WERI-Rb-1 (cell line): Measurements from ENCODE around the gene NMNAT3.

ENCODE experiments used
- DNase-seq: peaks from one replicate; pipeline ENCODE4 v3.0.0-alpha.2; 2020
- H3K27ac ChIP-seq: fragments of 250-450 bp; sonication (Bioruptor Pico); 2 replicates; pipeline ENCODE4 v1.5.1; 2020; ENCODE audit warnings: mild to moderate bottlenecking, moderate library complexity
- H3K27me3 ChIP-seq: fragments of 250-450 bp; sonication (Bioruptor Pico); 2 replicates; pipeline ENCODE4 v1.5.1; 2021; ENCODE audit warnings: mild to moderate bottlenecking, low read depth, moderate library complexity; ENCODE audit not compliant: insufficient read depth, severe bottlenecking
- H3K36me3 ChIP-seq: fragments of 250-450 bp; sonication (Bioruptor Pico); 2 replicates; pipeline ENCODE4 v1.5.1; 2020; ENCODE audit warnings: mild to moderate bottlenecking, moderate library complexity
- H3K4me3 ChIP-seq: 2 replicates; pipeline ENCODE4 v1.5.1; 2011; ENCODE audit warnings: low read depth, mild to moderate bottlenecking, control low read depth, low read length
- H3K9me3 ChIP-seq: fragments of 250-450 bp; sonication (Bioruptor Pico); 2 replicates; pipeline ENCODE4 v1.5.1; 2021; ENCODE audit warnings: mild to moderate bottlenecking, moderate library complexity; ENCODE audit not compliant: severe bottlenecking
- TF ChIP-seq, protein P1 (sequence below): IDR thresholded peaks from 2 replicates; pipeline ENCODE4 v1.5.1; 2011; ENCODE audit warnings: low read depth, mild to moderate bottlenecking, control low read depth, inconsistent platforms, low read length

Gene NMNAT3

DNA sequence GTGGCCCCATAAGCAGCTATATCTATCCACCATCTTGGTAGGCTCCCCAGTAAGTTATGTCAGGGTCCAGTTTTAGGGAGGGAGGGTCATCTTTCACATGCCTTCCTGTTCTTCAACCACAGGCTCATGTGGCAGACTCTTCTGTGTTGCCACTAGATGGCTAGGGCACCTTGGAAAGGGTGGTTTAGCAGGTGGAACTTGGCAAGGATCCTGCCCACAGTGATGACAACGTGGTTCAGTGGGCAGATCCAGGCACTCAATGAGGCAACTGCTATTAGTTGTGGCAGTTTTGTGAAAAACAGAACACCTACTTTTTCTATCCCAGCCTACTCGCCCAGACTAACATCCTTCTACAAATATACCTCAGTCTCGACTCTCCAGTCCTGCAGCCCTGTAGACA, 131.0 kb downstream of the NMNAT3 start:
- no peak overlapping the region for H3K4me3 ChIP-seq
- H3K27ac ChIP-seq = no peak overlapping the region
- no peaks in the 10 kb centered on the region for H3K36me3 ChIP-seq
- TF ChIP-seq, protein P1, sequence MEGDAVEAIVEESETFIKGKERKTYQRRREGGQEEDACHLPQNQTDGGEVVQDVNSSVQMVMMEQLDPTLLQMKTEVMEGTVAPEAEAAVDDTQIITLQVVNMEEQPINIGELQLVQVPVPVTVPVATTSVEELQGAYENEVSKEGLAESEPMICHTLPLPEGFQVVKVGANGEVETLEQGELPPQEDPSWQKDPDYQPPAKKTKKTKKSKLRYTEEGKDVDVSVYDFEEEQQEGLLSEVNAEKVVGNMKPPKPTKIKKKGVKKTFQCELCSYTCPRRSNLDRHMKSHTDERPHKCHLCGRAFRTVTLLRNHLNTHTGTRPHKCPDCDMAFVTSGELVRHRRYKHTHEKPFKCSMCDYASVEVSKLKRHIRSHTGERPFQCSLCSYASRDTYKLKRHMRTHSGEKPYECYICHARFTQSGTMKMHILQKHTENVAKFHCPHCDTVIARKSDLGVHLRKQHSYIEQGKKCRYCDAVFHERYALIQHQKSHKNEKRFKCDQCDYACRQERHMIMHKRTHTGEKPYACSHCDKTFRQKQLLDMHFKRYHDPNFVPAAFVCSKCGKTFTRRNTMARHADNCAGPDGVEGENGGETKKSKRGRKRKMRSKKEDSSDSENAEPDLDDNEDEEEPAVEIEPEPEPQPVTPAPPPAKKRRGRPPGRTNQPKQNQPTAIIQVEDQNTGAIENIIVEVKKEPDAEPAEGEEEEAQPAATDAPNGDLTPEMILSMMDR = no peak
- H3K9me3 ChIP-seq = no peaks in the 10 kb centered on the region
- no peak for DNase-seq
- H3K27me3 ChIP-seq = no peaks in the 10 kb centered on the region

DNA sequence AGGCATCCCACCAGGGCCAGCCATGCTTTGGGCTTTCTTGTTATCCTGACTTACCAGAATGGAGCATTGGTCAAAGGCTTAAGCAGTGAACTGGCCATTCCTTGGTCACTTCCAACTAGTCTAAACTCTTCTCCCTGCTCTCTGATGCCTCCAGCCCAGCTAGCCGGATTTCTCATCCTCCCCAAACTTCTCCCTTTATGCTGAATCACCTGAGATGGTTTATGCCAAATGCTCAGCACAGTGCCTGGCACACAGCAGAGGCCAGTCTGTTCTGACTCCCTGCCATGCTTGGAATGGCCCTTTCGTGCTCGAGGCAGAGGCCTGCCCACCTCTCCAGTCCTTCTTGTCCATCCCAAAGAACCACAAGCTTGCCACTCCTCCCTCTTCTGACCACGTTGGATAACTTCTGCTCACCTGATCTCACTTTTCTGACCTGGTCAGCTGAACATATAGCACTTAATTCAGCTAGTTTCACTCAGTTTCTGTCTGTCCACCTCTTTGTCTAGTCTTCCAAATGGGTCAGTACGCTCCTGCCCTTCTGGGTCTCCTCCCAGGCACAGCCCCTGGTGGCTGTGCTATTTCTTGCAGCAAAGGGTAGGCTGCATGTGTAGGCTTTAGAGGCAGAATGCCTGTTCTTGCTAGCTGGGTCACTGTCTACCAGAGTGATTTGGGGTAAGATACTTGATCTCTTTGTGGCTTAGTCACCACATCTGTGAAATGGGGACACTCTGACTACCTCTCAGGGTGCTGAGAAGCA, 136.1 kb downstream of the NMNAT3 start:
- DNase-seq = no peak
- TF ChIP-seq, protein P1 = no peak
- H3K4me3 ChIP-seq = no peak overlapping the region
- no peaks in the 10 kb centered on the region for H3K36me3 ChIP-seq
- peaks cover 2% of the 10 kb centered on the region for H3K9me3 ChIP-seq
- H3K27ac ChIP-seq = peak overlapping the region; percentile 42
- H3K27me3 ChIP-seq = no peaks in the 10 kb centered on the region

DNA sequence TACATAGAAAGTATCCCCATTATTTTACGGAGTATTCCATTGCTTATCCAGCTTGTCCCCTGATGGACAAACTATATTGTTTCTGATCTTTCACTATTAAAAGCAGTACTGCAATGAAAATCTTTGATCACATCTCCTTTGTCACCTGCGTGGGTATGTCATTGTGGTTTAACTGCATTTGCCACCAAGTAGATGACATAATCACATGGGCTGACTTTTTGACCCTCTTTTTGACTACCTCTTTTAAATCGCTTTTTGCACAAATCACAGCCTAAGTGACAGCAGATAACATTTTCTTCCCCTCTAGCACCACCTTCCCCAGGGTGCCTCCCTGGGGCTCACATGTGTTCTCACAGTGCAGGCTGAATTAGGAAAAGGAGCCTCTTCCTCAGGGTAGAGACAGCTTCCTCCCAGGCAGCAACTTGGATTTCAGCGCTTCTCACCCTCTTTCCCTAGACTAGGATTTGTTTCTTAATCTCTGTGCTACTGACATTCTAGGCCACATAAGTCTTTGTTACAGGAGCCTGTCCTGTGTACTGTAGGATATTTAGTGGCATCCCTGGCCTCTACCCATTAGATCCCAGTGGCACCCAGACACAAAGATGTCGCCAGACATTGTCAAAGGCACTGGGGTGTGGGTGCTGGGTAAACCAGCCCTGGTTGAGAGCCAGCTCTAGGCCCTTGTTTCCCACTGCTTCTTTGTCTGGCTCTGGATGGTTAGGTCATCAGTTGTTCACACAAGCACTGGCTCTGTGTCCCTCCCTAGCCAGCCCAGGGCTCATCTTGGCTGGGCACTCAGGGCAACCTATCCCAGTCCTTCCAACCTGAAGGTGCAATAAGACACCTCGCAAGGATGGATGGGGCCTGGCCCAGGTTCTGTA, 136.9 kb downstream of the NMNAT3 start:
- Histone ChIP-seq H3K36me3 (no peaks in the 10 kb centered on the region), H3K9me3 (peaks cover 2% of the 10 kb centered on the region), H3K27me3 (no peaks in the 10 kb centered on the region), H3K27ac (peak overlapping the region; percentile 42), H3K4me3 (no peak overlapping the region)
- TF ChIP-seq, protein P1 = no peak
- no peak for DNase-seq

DNA sequence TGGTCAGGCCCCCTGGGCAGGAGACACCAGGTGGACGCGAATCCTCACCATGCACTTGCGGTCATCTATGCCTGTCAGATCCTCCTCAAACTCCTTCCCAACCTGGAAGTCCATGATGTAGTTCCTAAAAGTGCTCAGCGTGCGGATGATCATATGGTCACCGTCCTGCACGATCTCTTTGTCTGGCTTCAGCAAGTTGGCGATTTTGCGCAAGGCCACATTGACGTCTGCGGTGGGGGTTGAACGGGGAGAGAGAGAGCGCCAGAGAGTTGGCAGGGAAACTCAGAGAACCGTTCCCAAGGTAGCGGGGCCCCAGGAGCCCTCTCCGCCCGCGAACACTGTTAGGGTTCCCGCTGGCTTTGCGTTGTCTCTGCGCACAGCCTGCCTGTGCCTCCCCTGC, 139.0 kb downstream of the NMNAT3 start:
- Histone ChIP-seq H3K9me3 (peaks cover 2% of the 10 kb centered on the region), H3K36me3 (no peaks in the 10 kb centered on the region), H3K4me3 (no peak overlapping the region), H3K27ac (no peak overlapping the region), H3K27me3 (no peaks in the 10 kb centered on the region)
- TF ChIP-seq, protein P1 = no peak
- no peak for DNase-seq

DNA sequence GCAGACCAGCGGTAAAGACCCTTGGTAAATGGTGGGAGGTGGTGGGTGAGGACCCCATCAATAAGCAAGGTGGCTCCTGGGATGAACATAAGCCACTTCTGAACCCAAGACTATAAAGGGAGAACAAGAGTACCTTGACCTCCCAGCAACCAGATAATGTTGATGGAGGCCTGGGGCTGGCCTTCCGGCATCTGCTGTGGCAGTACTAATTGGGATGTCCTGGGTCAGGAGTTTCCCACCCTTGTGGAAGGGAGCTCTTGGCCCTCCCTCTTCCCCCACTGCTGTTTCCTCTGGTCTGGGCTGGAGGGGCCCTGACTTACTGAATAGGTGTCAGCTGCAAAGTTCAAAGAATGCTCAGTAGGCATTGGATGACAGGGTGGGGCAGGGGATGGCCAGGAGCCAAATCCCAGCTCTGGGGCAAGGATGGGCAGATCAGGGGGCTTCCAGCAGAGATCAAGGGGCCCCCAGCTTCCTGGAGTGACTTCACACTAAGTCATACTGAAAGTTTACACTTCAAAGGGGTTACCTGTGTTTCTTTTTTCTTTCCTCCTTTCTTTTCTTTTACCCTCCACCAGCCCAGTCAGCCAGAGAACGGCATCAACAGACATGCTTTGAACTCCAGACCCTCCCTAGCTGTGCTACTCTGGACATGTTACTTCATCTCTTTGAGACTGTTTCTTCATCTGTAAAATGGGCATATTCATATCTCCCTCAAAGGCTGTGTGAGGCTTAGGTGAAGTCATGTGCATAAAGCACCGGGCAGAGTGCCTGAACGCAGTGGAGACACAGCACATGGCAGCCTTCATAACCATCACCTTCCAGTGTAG, 139.8 kb downstream of the NMNAT3 start:
- no peaks in the 10 kb centered on the region for H3K36me3 ChIP-seq
- H3K9me3 ChIP-seq = peaks cover 2% of the 10 kb centered on the region
- H3K27ac ChIP-seq = peak overlapping the region; percentile 98
- TF ChIP-seq, protein P1 = no peak
- DNase-seq = no peak
- H3K27me3 ChIP-seq = no peaks in the 10 kb centered on the region
- no peak overlapping the region for H3K4me3 ChIP-seq
